GM13977 (cell line): Measurements from ENCODE around the gene CHD6.

ENCODE experiments used
- DNase-seq: peaks from one replicate; pipeline ENCODE4 v3.0.0; 2012; ENCODE audit warnings: low spot score
- CTCF ChIP-seq: IDR thresholded peaks from 2 replicates; pipeline ENCODE4 v1.5.1; 2012; ENCODE audit warnings: mild to moderate bottlenecking, control low read depth; ENCODE audit not compliant: insufficient read depth; ENCODE audit errors: extremely low read depth, missing control alignments
- in situ Hi-C: fragments of 300-500 bp; cut with MboI; formaldehyde crosslinking; loops from one replicate; pipeline ENCODE4 v1.12.0; 2022; ENCODE audit warnings: low sequenced_read_pairs, low pct_unique_long_range_greater_than_20kb, mixed read lengths, inconsistent platforms; ENCODE audit not compliant: unreplicated experiment

The CHD6 gene

GRCh38 chr20:41365777-41366545, 252.2 kb downstream of the CHD6 start:
- TF ChIP-seq CTCF = no peak
- no peak for DNase-seq
- in situ Hi-C loops = no loop called here

DNA sequence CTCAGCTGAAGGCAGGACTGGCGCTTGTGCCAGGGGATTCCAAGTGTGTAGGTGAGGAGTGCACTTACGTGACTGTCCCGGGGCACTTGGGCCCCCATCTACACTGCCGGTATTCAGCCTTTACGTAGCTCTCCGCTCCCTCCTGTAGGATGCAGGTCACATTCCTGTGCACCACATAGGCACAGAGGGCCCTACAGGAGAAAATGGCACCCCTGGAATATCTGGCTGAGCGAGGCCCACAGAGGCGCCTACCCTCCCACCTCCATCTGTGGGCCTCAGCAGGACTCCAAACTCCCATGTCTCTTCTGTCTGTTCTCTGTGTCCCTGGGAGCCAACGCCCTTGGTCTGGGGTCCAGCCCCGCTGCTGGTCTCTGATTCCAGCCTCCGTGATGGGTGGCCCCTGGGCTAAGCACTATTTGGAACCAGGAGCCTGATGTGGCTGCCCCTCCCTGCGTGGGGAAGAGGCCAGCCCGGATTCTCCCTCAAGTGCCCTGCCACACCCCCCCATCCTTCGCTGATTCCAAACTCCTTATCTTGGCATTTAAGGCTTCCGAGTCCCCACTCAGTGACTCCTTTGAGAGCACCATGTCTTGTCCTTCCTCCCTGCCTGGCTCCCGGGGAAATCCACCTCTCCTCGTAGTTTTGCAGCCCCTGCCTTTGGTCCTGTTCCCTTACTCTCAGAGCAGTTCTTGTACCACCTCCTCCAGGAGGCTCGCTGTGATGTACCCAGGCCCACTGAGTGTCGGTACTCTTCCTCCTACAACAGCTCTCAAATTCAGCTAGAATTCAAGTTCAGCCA, 253.0 kb downstream of the CHD6 start:
- DNase-seq = no peak
- no peak for TF ChIP-seq CTCF
- in situ Hi-C loops = no loop called here

GRCh38 chr20:41364236-41364855, 253.8 kb downstream of the CHD6 start:
- DNase-seq = no peak
- no peak for TF ChIP-seq CTCF
- in situ Hi-C loops = no loop called here

DNA sequence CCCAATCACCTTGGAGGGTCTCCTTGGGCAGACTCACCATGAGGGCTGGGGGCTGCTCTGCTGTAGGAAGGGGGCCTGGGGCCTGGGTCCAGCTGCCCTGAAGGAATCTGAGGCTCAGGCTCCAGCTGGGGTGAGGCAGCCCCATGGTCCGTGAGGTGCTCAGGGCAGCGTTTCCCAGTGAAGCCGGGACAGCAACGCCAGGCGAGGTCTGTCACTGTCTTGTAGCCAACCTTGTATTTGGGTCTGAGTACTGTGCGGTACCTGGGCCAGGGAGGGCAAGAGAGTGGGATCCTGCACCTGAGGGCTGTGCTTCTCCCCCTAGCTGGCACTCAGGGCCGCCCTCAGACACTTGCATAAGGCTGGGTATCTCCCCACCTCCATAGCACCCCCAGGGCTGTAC, 254.6 kb downstream of the CHD6 start:
- in situ Hi-C loops = no loop called here
- no peak for TF ChIP-seq CTCF
- DNase-seq = no peak

DNA sequence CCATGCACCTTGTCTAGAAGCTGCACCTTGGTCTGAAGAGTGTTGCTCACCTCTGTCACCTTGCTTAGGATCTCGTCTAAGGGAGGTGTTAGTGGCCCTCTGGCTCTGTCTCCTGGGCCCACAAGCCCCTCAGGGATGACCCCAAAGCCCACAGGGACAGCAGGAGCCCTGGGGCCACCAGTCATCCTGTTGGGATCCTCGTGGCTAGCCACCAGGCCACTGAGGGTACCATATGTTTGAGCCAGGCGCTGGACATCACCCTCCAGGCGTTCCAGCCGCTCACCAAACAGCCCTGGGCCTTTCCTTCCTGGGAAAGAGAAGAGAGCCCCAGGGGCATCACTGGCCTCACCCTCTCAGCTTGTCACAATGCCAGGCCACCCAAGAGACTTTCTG, 255.4 kb downstream of the CHD6 start:
- in situ Hi-C loops = no loop called here
- DNase-seq = no peak
- no peak for TF ChIP-seq CTCF
